DND-41 (cell line): Measurements from ENCODE around the gene LYRM4.

Experiments used
- ATAC-seq: fragments of 200-7000 bp; cut with Tn5 transposase; 3 replicates; pipeline ENCODE4 v1.9.1; 2021; ENCODE audit warnings: low read depth; ENCODE audit not compliant: insufficient read depth
- DNase-seq: peaks from one replicate; pipeline ENCODE4 v3.0.0-alpha.2; 2020
- H2AFZ ChIP-seq: 2 replicates; pipeline ENCODE4 v1.6.0; 2012; ENCODE audit warnings: low read depth, low read length
- H3K27ac ChIP-seq: 2 replicates; pipeline ENCODE4 v1.5.1; 2012; ENCODE audit warnings: low read length, inconsistent platforms
- H3K27me3 ChIP-seq: fragments of 200-600 bp; sonication (generic); 2 replicates; pipeline ENCODE4 v1.6.0; 2012; ENCODE audit warnings: low read length, mild to moderate bottlenecking, inconsistent platforms; ENCODE audit not compliant: insufficient read depth, poor library complexity
- H3K36me3 ChIP-seq: 2 replicates; pipeline ENCODE4 v1.5.1; 2012; ENCODE audit warnings: low read length, inconsistent platforms; ENCODE audit not compliant: insufficient read depth
- H3K4me1 ChIP-seq: 2 replicates; pipeline ENCODE4 v1.5.1; 2012; ENCODE audit warnings: mild to moderate bottlenecking, low read length; ENCODE audit not compliant: insufficient read depth
- H3K4me2 ChIP-seq: 2 replicates; pipeline ENCODE4 v1.6.0; 2012; ENCODE audit warnings: mild to moderate bottlenecking, moderate library complexity, low read length, inconsistent platforms; ENCODE audit not compliant: insufficient read depth
- H3K4me3 ChIP-seq, 2 experiments: fragments of 200-600 bp in 1 of 2; shearing (Covaris generic) in 1 of 2; 2 replicates each; pipeline ENCODE4 v1.5.1; 2012 to 2016; ENCODE audit warnings: inconsistent platforms in 2 of 2, low read length in 2 of 2, mild to moderate bottlenecking in 2 of 2, low read depth in 1 of 2, moderate library complexity in 1 of 2
- H3K79me2 ChIP-seq: 2 replicates; pipeline ENCODE4 v1.6.0; 2012; ENCODE audit warnings: low read length, inconsistent platforms; ENCODE audit not compliant: insufficient read depth
- H3K9ac ChIP-seq: 2 replicates; pipeline ENCODE4 v1.6.0; 2012; ENCODE audit warnings: low read depth, mild to moderate bottlenecking, inconsistent platforms, low read length, moderate library complexity
- H3K9me3 ChIP-seq: 2 replicates; pipeline ENCODE4 v1.5.1; 2012; ENCODE audit warnings: low read length, moderate library complexity, mild to moderate bottlenecking, inconsistent platforms; ENCODE audit not compliant: insufficient read depth, severe bottlenecking
- H4K20me1 ChIP-seq: 2 replicates; pipeline ENCODE4 v1.6.0; 2012; ENCODE audit warnings: low read length; ENCODE audit not compliant: insufficient read depth
- EZH2 ChIP-seq: IDR thresholded peaks from 3 replicates; pipeline ENCODE4 v1.6.1; 2012; ENCODE audit warnings: borderline replicate concordance, low read depth, mild to moderate bottlenecking, moderate library complexity, low read length, inconsistent platforms; ENCODE audit not compliant: severe bottlenecking
- TF ChIP-seq, protein P1 (sequence below): IDR thresholded peaks from 2 replicates; pipeline ENCODE4 v1.5.1; 2012; ENCODE audit warnings: borderline replicate concordance, low read length, moderate library complexity, mild to moderate bottlenecking; ENCODE audit not compliant: poor library complexity, severe bottlenecking; ENCODE audit errors: extremely low read depth

The LYRM4 gene

DNA sequence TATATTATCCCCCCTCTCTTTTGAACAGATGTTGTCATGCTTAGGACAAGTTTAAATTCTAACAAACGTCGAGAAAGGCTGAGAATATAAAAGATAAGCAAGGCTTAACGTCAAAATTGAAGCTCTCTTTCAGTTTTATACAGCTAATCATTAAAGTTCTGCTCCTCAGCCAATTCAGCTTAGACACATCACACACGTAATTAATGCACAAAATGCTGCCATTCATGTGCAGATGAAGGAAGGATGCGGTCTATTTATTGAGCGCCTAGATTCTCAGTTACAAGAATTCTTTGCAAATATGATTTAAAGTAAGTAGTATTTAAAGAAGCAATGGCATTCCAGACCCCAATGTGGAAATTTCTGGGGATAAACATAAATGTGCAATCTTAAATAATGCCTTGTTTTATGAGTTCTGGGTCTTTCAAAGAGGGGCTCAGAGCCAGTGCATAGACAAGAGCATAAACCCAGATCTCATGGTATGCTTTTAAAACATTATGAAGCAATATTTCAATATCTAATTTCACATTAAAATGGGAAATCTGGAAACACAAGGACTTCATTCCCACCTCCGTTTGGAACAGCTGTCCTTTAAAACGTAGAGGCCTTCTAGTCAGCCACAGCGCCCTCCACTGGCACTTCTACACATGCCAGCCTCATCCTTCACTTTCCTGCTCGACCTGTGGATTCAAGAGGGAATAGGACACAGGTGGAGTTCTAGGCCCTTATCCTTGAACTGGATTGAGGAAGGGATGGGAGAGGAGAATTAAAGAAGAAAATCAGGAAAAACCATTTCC, 85.8 kb downstream of the LYRM4 start:
- Histone ChIP-seq H3K9ac (no peak overlapping the region), H4K20me1 (no peaks in the 10 kb centered on the region), H3K4me3 (no peak overlapping the region), H3K4me2 (peak overlapping the region; percentile 46), H3K79me2 (no peaks in the 10 kb centered on the region), H3K27me3 (no peaks in the 10 kb centered on the region), H2AFZ (no peak overlapping the region; the same call in 1 of the 2 replicates), H3K4me1 (peaks cover 18% of the 10 kb centered on the region), H3K27ac (peak overlapping the region; percentile 59; the same call in 1 of the 2 replicates), H3K9me3 (no peaks in the 10 kb centered on the region), H3K36me3 (no peaks in the 10 kb centered on the region)
- no peak for TF ChIP-seq EZH2
- TF ChIP-seq, protein P1, sequence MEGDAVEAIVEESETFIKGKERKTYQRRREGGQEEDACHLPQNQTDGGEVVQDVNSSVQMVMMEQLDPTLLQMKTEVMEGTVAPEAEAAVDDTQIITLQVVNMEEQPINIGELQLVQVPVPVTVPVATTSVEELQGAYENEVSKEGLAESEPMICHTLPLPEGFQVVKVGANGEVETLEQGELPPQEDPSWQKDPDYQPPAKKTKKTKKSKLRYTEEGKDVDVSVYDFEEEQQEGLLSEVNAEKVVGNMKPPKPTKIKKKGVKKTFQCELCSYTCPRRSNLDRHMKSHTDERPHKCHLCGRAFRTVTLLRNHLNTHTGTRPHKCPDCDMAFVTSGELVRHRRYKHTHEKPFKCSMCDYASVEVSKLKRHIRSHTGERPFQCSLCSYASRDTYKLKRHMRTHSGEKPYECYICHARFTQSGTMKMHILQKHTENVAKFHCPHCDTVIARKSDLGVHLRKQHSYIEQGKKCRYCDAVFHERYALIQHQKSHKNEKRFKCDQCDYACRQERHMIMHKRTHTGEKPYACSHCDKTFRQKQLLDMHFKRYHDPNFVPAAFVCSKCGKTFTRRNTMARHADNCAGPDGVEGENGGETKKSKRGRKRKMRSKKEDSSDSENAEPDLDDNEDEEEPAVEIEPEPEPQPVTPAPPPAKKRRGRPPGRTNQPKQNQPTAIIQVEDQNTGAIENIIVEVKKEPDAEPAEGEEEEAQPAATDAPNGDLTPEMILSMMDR, result peak; percentile 52
- no peak for ATAC-seq
- DNase-seq, result no peak

DNA sequence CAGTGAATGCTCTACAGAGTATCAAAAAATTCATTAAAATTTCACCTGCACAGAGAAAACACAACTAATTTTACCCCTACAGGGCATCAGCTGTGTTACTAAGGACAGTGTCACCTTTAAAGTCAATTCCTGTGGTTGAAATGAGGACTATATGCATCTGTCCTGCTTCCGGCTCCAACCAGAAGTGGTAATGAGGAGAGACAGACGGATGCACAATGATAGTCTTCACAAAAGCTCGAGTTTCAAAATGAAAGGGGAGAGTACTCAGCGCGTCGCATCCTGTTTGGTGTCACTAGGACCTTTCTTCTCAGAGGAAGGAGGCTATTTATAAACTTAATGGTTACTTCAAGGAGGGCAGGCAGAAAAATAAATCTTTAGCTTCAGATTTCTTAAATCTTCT, 86.5 kb downstream of the LYRM4 start:
- Histone ChIP-seq H3K36me3 (no peaks in the 10 kb centered on the region), H3K4me3 (0 out of 4 replicates have a peak overlapping the region, but pooled peaks of 1 of the 2 experiments have one; percentile 13), H3K9ac (no peak overlapping the region), H4K20me1 (no peaks in the 10 kb centered on the region), H2AFZ (no peak overlapping the region; the same call in 1 of the 2 replicates), H3K27ac (peak overlapping the region; percentile 59), H3K9me3 (no peaks in the 10 kb centered on the region), H3K27me3 (no peaks in the 10 kb centered on the region), H3K79me2 (no peaks in the 10 kb centered on the region), H3K4me1 (peaks cover 18% of the 10 kb centered on the region), H3K4me2 (peak overlapping the region; percentile 46)
- peak; percentile 54 for DNase-seq
- peak; percentile 97 for ATAC-seq
- TF ChIP-seq, protein P1, result no peak
- no peak for TF ChIP-seq EZH2

DNA sequence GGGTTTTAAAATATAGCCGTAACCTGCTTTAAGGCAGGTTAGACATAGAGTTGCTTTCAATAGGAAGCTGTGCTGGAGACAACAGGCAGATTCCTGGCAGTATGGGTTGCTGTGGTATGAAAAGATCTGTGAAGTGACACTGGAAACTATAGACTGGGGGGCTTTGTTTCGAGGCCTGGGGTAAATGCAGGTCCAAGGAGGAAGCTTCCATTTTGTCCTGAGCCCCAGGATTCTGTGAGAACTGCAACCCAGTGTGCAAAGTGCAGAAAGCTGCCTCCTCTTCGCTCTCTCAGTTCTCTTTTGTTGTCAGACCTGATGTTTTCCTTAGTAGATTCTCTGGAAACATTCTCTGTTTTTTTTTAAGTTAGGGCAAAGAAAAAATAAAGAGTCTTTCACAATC, 86.9 kb downstream of the LYRM4 start:
- Histone ChIP-seq H3K4me3 (0 out of 4 replicates have a peak overlapping the region, but pooled peaks of 1 of the 2 experiments have one; percentile 13), H3K4me2 (peak overlapping the region; percentile 46; the same call in 1 of the 2 replicates), H3K27me3 (no peaks in the 10 kb centered on the region), H3K9ac (no peak overlapping the region), H3K4me1 (peaks cover 18% of the 10 kb centered on the region), H3K9me3 (no peaks in the 10 kb centered on the region), H3K27ac (peak overlapping the region; percentile 59), H3K36me3 (no peaks in the 10 kb centered on the region), H3K79me2 (no peaks in the 10 kb centered on the region), H4K20me1 (no peaks in the 10 kb centered on the region), H2AFZ (no peak overlapping the region)
- TF ChIP-seq, protein P1, result no peak
- TF ChIP-seq EZH2, result no peak
- no peak for DNase-seq
- no peak for ATAC-seq
